ENCODE measurements around the gene TCEAL7. TPM values are rescaled to one million over a fixed set of nuclear protein-coding genes. Genes with fewer than 3 reads are reported as not detected.
"Not testable (repeated sequence)": the region's sequence is repeated elsewhere in the genome, so short reads cannot be mapped to it uniquely, and the experiment has no call there.

The TCEAL7 gene
- total RNA-seq (not detected), total RNA-seq (0 reads per million in 2 donors)

GRCh38 chrX:103329991-103330390 lies at the start of gene TCEAL7:
TSS of gene TCEAL7 (plus strand) at chrX:103330239. CDS start at chrX:103331404, 1,165 bp downstream.
- no peaks in the 10 kb centered on the region for H3K9me3 ChIP-seq (ENCODE audit: control insufficient read depth, low read length, poor library complexity, severe bottlenecking)
- ATAC-seq, result no peak
- H3K4me3 Mint-ChIP-seq, result no peak within 1 kb of the TSS
- DNase-seq, result no peak
- peaks cover 4% of the 10 kb centered on the region for H3K36me3 Mint-ChIP-seq (ENCODE audit: low read depth)
- no peak within 1 kb of the TSS for H3K27ac Mint-ChIP-seq
- H3K27me3 Mint-ChIP-seq, result peaks cover 29% of the 10 kb centered on the region
- H3K4me1 Mint-ChIP-seq, result peaks cover 2% of the 10 kb centered on the region

- no peaks in the 10 kb centered on the region for H3K27me3 Mint-ChIP-seq
- no peak overlapping the region for H3K4me3 Mint-ChIP-seq
- H3K36me3 Mint-ChIP-seq (ENCODE audit: low read depth), result no peaks in the 10 kb centered on the region
- DNase-seq (no peak), ATAC-seq (no peak)
- H3K4me1 Mint-ChIP-seq, result no peaks in the 10 kb centered on the region
- no peaks in the 10 kb centered on the region for H3K9me3 ChIP-seq (ENCODE audit: control insufficient read depth, low read length, poor library complexity, severe bottlenecking)
- H3K27ac Mint-ChIP-seq, result no peak overlapping the region
Observed at GRCh38 chrX:103293118-103293517, 36.9 kb upstream of the TCEAL7 start.

- H3K4me1 Mint-ChIP-seq, result no peaks in the 10 kb centered on the region
- DNase-seq, result no peak
- H3K4me3 Mint-ChIP-seq, result no peak overlapping the region
- no peaks in the 10 kb centered on the region for H3K27me3 Mint-ChIP-seq
- H3K36me3 Mint-ChIP-seq (ENCODE audit: low read depth), result no peaks in the 10 kb centered on the region
- ATAC-seq, result no peak
- no peak overlapping the region for H3K27ac Mint-ChIP-seq
- no peaks in the 10 kb centered on the region for H3K9me3 ChIP-seq (ENCODE audit: control insufficient read depth, low read length, poor library complexity, severe bottlenecking)
Observed at GRCh38 chrX:103304705-103305104, 25.3 kb upstream of the TCEAL7 start.

GRCh38 chrX:103305666-103306065 lies 24.4 kb upstream of the TCEAL7 start:
- ATAC-seq; H3K27ac Mint-ChIP-seq; H3K27me3 Mint-ChIP-seq; H3K9me3 ChIP-seq (ENCODE audit: control insufficient read depth, low read length, poor library complexity, severe bottlenecking); H3K36me3 Mint-ChIP-seq (ENCODE audit: low read depth); H3K4me1 Mint-ChIP-seq; DNase-seq; H3K4me3 Mint-ChIP-seq: not testable (repeated sequence)

- Mint-ChIP-seq H3K4me1 (no peaks in the 10 kb centered on the region), H3K27ac (no peak overlapping the region), H3K4me3 (peak overlapping the region; percentile 81), H3K36me3 (ENCODE audit: low read depth) (no peaks in the 10 kb centered on the region), H3K27me3 (no peaks in the 10 kb centered on the region)
- ATAC-seq (no peak), DNase-seq (no peak)
- no peaks in the 10 kb centered on the region for H3K9me3 ChIP-seq (ENCODE audit: control insufficient read depth, low read length, poor library complexity, severe bottlenecking)
Observed at GRCh38 chrX:103309860-103310554, 20.0 kb upstream of the TCEAL7 start.

GRCh38 chrX:103310555-103311398 lies 19.3 kb upstream of the TCEAL7 start, which contains the start of gene BEX2:
TSS of gene BEX2 (minus strand) at chrX:103310990. CDS start at chrX:103309976, 1,014 bp downstream.
- Mint-ChIP-seq H3K4me3 (peak within 1 kb of the TSS; percentile 81), H3K27me3 (no peaks in the 10 kb centered on the region), H3K4me1 (no peaks in the 10 kb centered on the region), H3K36me3 (ENCODE audit: low read depth) (no peaks in the 10 kb centered on the region), H3K27ac (peak within 1 kb of the TSS; percentile 67)
- DNase-seq, result peak; percentile 69 to 76 (median 70)
- peak; percentile 100 for ATAC-seq
- H3K9me3 ChIP-seq (ENCODE audit: control insufficient read depth, low read length, poor library complexity, severe bottlenecking), result no peaks in the 10 kb centered on the region

- ATAC-seq (no peak), DNase-seq (no peak)
- Mint-ChIP-seq H3K36me3 (ENCODE audit: low read depth) (no peaks in the 10 kb centered on the region), H3K4me3 (peak overlapping the region; percentile 81), H3K27me3 (no peaks in the 10 kb centered on the region), H3K4me1 (no peaks in the 10 kb centered on the region), H3K27ac (peak overlapping the region; percentile 67)
- no peaks in the 10 kb centered on the region for H3K9me3 ChIP-seq (ENCODE audit: control insufficient read depth, low read length, poor library complexity, severe bottlenecking)
Observed at GRCh38 chrX:103311399-103311780, 18.6 kb upstream of the TCEAL7 start.

- no peak overlapping the region for H3K4me3 Mint-ChIP-seq
- no peak overlapping the region for H3K27ac Mint-ChIP-seq
- H3K27me3 Mint-ChIP-seq, result peaks cover 29% of the 10 kb centered on the region
- no peak for ATAC-seq
- peaks cover 4% of the 10 kb centered on the region for H3K36me3 Mint-ChIP-seq (ENCODE audit: low read depth)
- H3K4me1 Mint-ChIP-seq, result peaks cover 2% of the 10 kb centered on the region
- no peak for DNase-seq
- no peaks in the 10 kb centered on the region for H3K9me3 ChIP-seq (ENCODE audit: control insufficient read depth, low read length, poor library complexity, severe bottlenecking)
Observed at GRCh38 chrX:103330681-103331288, 746 bp downstream of the TCEAL7 start.

- H3K4me1 Mint-ChIP-seq, result no peaks in the 10 kb centered on the region
- ATAC-seq, result no peak
- no peaks in the 10 kb centered on the region for H3K36me3 Mint-ChIP-seq (ENCODE audit: low read depth)
- DNase-seq, result no peak
- H3K27me3 Mint-ChIP-seq, result peaks cover 6% of the 10 kb centered on the region
- peak overlapping the region; percentile 7 for H3K4me3 Mint-ChIP-seq
- H3K27ac Mint-ChIP-seq, result no peak overlapping the region
- H3K9me3 ChIP-seq (ENCODE audit: control insufficient read depth, low read length, poor library complexity, severe bottlenecking), result no peaks in the 10 kb centered on the region
Observed at GRCh38 chrX:103338663-103339062, 8.6 kb downstream of the TCEAL7 start.

GRCh38 chrX:103343105-103343504 lies 13.1 kb downstream of the TCEAL7 start:
- H3K4me1 Mint-ChIP-seq, result no peaks in the 10 kb centered on the region
- no peak overlapping the region for H3K27ac Mint-ChIP-seq
- DNase-seq, result no peak
- H3K36me3 Mint-ChIP-seq (ENCODE audit: low read depth), result no peaks in the 10 kb centered on the region
- no peaks in the 10 kb centered on the region for H3K9me3 ChIP-seq (ENCODE audit: control insufficient read depth, low read length, poor library complexity, severe bottlenecking)
- peak; percentile 54 for ATAC-seq
- H3K4me3 Mint-ChIP-seq, result no peak overlapping the region
- H3K27me3 Mint-ChIP-seq, result peaks cover 6% of the 10 kb centered on the region

- Mint-ChIP-seq H3K36me3 (ENCODE audit: low read depth) (no peaks in the 10 kb centered on the region), H3K27ac (no peak overlapping the region), H3K4me1 (no peaks in the 10 kb centered on the region), H3K4me3 (no peak overlapping the region), H3K27me3 (peaks cover 10% of the 10 kb centered on the region)
- no peak for DNase-seq
- no peaks in the 10 kb centered on the region for H3K9me3 ChIP-seq (ENCODE audit: control insufficient read depth, low read length, poor library complexity, severe bottlenecking)
- no peak for ATAC-seq
Observed at GRCh38 chrX:103344606-103345005, 14.6 kb downstream of the TCEAL7 start.

- Mint-ChIP-seq H3K27me3 (peaks cover 10% of the 10 kb centered on the region), H3K27ac (no peak overlapping the region), H3K4me1 (no peaks in the 10 kb centered on the region), H3K36me3 (ENCODE audit: low read depth) (no peaks in the 10 kb centered on the region), H3K4me3 (no peak overlapping the region)
- ATAC-seq, result no peak
- no peak for DNase-seq
- no peaks in the 10 kb centered on the region for H3K9me3 ChIP-seq (ENCODE audit: control insufficient read depth, low read length, poor library complexity, severe bottlenecking)
Observed at GRCh38 chrX:103347682-103348397, 17.8 kb downstream of the TCEAL7 start.
